Activated CD4-positive, alpha-beta T cell treated with anti-CD3 and anti-CD28 coated beads for 4 hours (primary cell): ENCODE measurements around the gene MTG1.
"Not testable (repeated sequence)": the region's sequence is repeated elsewhere in the genome, so short reads cannot be mapped to it uniquely, and the experiment has no call there.

Experiments
- DNase-seq, 2 donors: peaks; one replicate each; pipeline ENCODE4 v3.0.0-alpha.2; 2020

Gene MTG1

GRCh38 chr10:133401981-133402725 is 8.2 kb downstream of the MTG1 start:
- no peak for DNase-seq

GRCh38 chr10:133403359-133403758 is 9.4 kb downstream of the MTG1 start:
- no peak for DNase-seq

- DNase-seq: no peak
Measured at GRCh38 chr10:133403784-133404183, 9.8 kb downstream of the MTG1 start.

- DNase-seq: no peak
Measured at GRCh38 chr10:133405272-133405671, 11.3 kb downstream of the MTG1 start.

- DNase-seq: no peak
Measured at GRCh38 chr10:133405844-133406527, 12.0 kb downstream of the MTG1 start.

- DNase-seq: no peak
Measured at GRCh38 chr10:133411523-133412380, 17.8 kb downstream of the MTG1 start.

- DNase-seq: no peak
Measured at GRCh38 chr10:133412381-133412711, 18.4 kb downstream of the MTG1 start.

GRCh38 chr10:133414401-133414800 is 20.4 kb downstream of the MTG1 start:
- not testable (repeated sequence) for DNase-seq

- no peak for DNase-seq
Measured at GRCh38 chr10:133415752-133416151, 21.8 kb downstream of the MTG1 start.

- no peak for DNase-seq
Measured at GRCh38 chr10:133418289-133418993, 24.5 kb downstream of the MTG1 start.

- no peak for DNase-seq
Measured at GRCh38 chr10:133419211-133419950, 25.4 kb downstream of the MTG1 start.

- no peak for DNase-seq
Measured at GRCh38 chr10:133420028-133420427, 26.1 kb downstream of the MTG1 start.

GRCh38 chr10:133420579-133420978 is 26.6 kb downstream of the MTG1 start:
- no peak for DNase-seq

- DNase-seq: no peak
Measured at GRCh38 chr10:133421336-133422222, 27.6 kb downstream of the MTG1 start.

- DNase-seq: no peak
Measured at GRCh38 chr10:133422223-133422806, 28.4 kb downstream of the MTG1 start.

- no peak for DNase-seq
Measured at GRCh38 chr10:133422807-133423771, 29.1 kb downstream of the MTG1 start.

- not testable (repeated sequence) for DNase-seq
Measured at GRCh38 chr10:133424102-133424501, 30.1 kb downstream of the MTG1 start.

- DNase-seq: not testable (repeated sequence)
Measured at GRCh38 chr10:133424601-133425000, 30.6 kb downstream of the MTG1 start, which contains the start of gene SPRN. Gene SPRN, minus strand, starts transcription at chr10:133424625. Its CDS starts 944 bp downstream, at chr10:133423681.

- not testable (repeated sequence) for DNase-seq
Measured at GRCh38 chr10:133429571-133429970, 35.6 kb downstream of the MTG1 start.
